Esophagus (tissue), 2 donors: ENCODE results near the gene DRD2. TPM values are rescaled to one million over a fixed set of nuclear protein-coding genes. Genes with fewer than 3 reads are reported as not detected.

ENCODE experiments used
- H3K27ac ChIP-seq, 2 donors: one replicate each; pipeline ENCODE4 v1.5.1; 2013; ENCODE audit warnings: low read depth in 2 of 2, mild to moderate bottlenecking in 2 of 2, inconsistent platforms in 1 of 2, low read length in 1 of 2, moderate library complexity in 1 of 2
- H3K27me3 ChIP-seq, 2 donors: one replicate each; pipeline ENCODE4 v1.6.1; 2013; ENCODE audit warnings: low read length in 2 of 2, control low read depth in 1 of 2, mild to moderate bottlenecking in 1 of 2; ENCODE audit not compliant: insufficient read depth in 2 of 2, control insufficient read depth in 1 of 2
- H3K36me3 ChIP-seq, 2 donors: one replicate each; pipeline ENCODE4 v1.6.1; 2013; ENCODE audit warnings: low read length in 1 of 2; ENCODE audit not compliant: control insufficient read depth in 2 of 2, insufficient read depth in 2 of 2
- H3K4me1 ChIP-seq, 2 donors: one replicate each; pipeline ENCODE4 v1.6.1; 2013; ENCODE audit warnings: low read length in 1 of 2; ENCODE audit not compliant: control insufficient read depth in 2 of 2, insufficient read depth in 2 of 2
- H3K4me3 ChIP-seq, 2 donors: one replicate each; pipeline ENCODE4 v1.5.1; 2013; ENCODE audit warnings: low read length in 2 of 2, mild to moderate bottlenecking in 2 of 2, low read depth in 1 of 2, moderate library complexity in 1 of 2
- H3K9me3 ChIP-seq, 2 donors: one replicate each; pipeline ENCODE4 v1.6.1; 2013; ENCODE audit warnings: mild to moderate bottlenecking in 2 of 2, low read depth in 1 of 2, low read length in 1 of 2, moderate library complexity in 1 of 2; ENCODE audit not compliant: control insufficient read depth in 2 of 2, insufficient read depth in 1 of 2
- WGBS, 2 donors: extraction: QIAGEN DNeasy Blood & Tissue Kit; methylation state at CpG; one replicate each; pipeline ENCODE4 v1.1.7; 2013; 5-methylcytosine and 5-hydroxymethylcytosine counted together
- polyA plus RNA-seq, 2 donors: library from polyadenylated mRNA; stranded (reverse); fragments of 200-250 nt; gene quantifications; one replicate each; pipeline ENCODE4 v1.2.3, GENCODE V29; 2013
- donor health status: healthy with polysubstance abuse.
- donor health status: Bipolar disorder and iron deficiency.

DRD2 gene
- polyA plus RNA-seq, 2 donors = 0.05 to 0.06 TPM

DNA sequence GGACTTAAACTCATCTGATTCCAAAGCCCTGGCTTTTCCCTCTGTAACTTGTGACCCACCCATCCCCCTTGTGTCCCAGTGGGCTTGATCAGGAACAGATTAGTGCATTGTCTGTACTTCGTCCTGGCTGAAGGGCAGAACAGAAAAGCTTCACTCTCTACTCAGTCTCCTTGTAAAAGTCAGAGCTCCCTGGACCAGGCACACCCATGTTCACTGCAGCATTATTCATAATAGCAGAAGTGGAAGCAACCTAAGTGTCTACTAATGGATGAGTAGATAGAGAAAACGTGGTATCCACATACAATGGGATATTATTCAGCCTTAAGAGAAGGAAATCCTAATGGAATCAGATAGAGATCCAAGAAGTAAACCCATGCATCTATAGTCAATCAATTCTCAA is 20.7 kb downstream of the DRD2 start:
- Histone ChIP-seq H3K36me3 (no peaks in the 10 kb centered on the region), H3K9me3 (no peaks in the 10 kb centered on the region), H3K4me3 (no peak overlapping the region), H3K27ac (no peak overlapping the region), H3K4me1 (no peaks in the 10 kb centered on the region), H3K27me3 (no peaks in the 10 kb centered on the region)
- 66 to 68% methylated on average over 2 of the region's 2 CpGs for WGBS, 2 donors

DNA sequence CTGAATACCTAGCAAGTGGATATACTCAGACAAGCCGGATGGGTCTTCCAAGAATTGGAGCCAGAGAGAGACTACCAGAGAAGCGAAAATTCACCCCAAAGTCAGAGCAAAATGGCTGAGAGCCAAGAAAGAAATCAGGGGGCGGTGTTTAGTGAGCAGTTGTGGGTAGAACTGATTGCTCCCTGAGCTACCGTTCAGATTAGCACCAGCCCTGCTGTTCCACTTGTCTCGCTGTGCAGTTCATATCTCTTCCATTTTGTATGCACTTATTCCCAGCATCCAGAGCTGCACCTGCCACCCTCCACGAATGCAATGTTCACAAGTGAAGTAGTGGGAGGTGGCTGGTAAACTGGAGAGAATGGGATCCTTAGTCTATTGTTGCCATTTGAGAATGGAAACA is 25.5 kb downstream of the DRD2 start:
- no peaks in the 10 kb centered on the region for H3K27me3 ChIP-seq
- H3K4me3 ChIP-seq = no peak overlapping the region
- 87% methylated on average over 6 of the region's 6 CpGs for WGBS, 2 donors
- no peak overlapping the region for H3K27ac ChIP-seq
- H3K4me1 ChIP-seq = peaks cover 3 to 6% of the 10 kb centered on the region in 2 donors
- H3K36me3 ChIP-seq = no peaks in the 10 kb centered on the region
- H3K9me3 ChIP-seq = no peaks in the 10 kb centered on the region

DNA sequence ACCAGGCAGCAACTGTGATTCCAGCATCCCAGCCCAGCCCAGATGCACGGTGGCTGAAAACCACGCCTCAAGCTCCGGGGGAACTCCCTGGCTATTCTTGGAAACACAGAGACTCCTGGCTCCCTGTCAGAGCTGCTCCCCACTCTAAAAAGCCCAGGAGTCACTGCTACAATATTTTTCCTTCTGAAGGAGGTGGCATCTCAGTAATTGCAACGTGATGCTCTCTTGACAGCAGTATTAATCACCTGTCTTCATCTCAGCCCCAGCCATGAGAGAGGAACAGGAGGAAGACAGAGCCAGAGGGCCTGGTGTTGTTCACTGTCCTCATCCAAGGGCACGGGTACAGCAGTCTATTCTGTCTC is 26.9 kb downstream of the DRD2 start:
- Histone ChIP-seq H3K27me3 (no peaks in the 10 kb centered on the region), H3K4me3 (no peak overlapping the region), H3K27ac (no peak overlapping the region), H3K9me3 (no peaks in the 10 kb centered on the region), H3K4me1 (peaks cover 3 to 6% of the 10 kb centered on the region in 2 donors), H3K36me3 (no peaks in the 10 kb centered on the region)
- 33 to 36% methylated on average over 5 of the region's 5 CpGs for WGBS, 2 donors

DNA sequence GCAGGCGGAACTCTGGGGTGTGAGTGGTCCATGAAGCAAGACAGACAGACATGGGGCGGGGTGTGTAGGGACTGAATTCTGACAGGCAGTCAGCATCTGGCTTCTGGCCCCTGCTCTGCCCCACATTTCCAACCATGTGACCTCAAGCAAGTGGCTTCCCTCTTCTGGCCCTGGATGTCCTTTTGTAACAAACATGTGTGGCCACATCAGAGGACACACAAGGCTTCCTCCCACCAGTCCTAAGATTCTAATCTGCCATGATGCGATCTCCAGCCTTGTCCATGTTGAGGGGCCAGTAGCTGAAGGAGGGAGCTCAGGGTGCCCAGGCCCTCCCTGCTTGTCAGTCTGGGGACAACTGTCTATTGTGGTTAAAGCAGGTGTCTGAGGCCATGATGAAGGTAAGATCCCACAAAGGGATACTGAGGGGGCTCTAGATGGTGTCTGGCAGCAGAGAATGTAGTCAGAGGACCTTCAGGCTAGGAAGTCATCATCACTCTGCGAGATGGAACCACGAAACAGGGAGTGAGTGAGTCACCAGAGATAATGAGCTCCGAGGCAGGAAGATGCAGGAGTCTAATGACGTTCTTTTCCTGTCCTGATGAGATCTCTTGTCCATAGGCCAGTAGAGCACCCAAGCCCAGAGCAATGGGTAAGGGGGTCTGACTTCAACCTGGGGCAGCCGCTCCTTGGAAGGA is 27.4 kb downstream of the DRD2 start:
- Histone ChIP-seq H3K27ac (no peak overlapping the region), H3K27me3 (no peaks in the 10 kb centered on the region)
- 52 to 61% methylated on average over 8 of the region's 8 CpGs for WGBS, 2 donors

DNA sequence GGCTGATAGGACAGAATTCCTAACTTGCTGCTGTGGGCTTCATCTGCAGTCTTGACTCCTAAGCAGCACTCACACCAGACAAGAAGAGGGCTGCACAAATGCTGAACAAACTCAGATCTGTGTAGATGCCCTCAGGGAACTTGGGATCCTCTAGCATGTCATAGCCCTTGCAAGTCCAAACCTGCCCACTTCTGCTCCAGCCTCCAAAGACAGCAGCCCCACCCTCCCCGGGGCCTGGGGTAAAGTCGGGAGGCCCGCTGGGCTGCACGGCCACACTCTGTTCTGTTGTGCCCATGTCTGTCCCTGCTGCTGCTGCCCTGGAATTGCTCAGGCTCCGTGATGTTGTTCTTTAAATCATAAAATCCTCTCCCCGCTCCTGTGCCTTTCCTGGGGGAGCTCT is 28.3 kb downstream of the DRD2 start:
- Histone ChIP-seq H3K27me3 (no peaks in the 10 kb centered on the region), H3K27ac (no peak overlapping the region), H3K9me3 (no peaks in the 10 kb centered on the region), H3K4me3 (no peak overlapping the region), H3K4me1 (peaks cover 3 to 6% of the 10 kb centered on the region in 2 donors), H3K36me3 (no peaks in the 10 kb centered on the region)
- 46 to 47% methylated on average over 6 of the region's 6 CpGs for WGBS, 2 donors

More for the DNA sequence above, 27.4 kb downstream of the DRD2 start:
- no peaks in the 10 kb centered on the region for H3K9me3 ChIP-seq
- H3K36me3 ChIP-seq = no peaks in the 10 kb centered on the region
- peaks cover 3 to 6% of the 10 kb centered on the region in 2 donors for H3K4me1 ChIP-seq
- H3K4me3 ChIP-seq = no peak overlapping the region

DNA sequence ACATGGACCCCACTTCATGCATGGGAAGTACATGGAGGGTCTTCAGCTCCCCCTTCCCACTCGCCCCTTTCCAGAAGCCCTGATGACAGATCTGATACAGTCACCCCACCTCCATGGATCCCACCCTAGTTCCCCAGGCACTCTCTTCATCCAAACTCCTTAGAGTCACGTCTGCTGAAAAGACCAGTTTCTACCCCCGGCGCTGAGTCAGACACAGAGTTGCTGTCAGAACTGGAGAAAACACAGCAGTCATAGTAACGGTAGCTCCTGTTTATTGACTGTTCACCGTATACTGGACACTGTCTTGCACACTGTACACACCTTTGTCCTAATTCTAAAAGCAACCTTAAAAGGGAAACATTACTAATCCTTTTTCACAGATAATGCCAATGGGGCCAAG is 29.1 kb downstream of the DRD2 start:
- WGBS, 2 donors = 35 to 49% methylated on average over 6 of the region's 6 CpGs
- Histone ChIP-seq H3K27ac (no peak overlapping the region), H3K36me3 (no peaks in the 10 kb centered on the region), H3K4me3 (no peak overlapping the region), H3K27me3 (no peaks in the 10 kb centered on the region), H3K9me3 (no peaks in the 10 kb centered on the region), H3K4me1 (peaks cover 3 to 6% of the 10 kb centered on the region in 2 donors)

DNA sequence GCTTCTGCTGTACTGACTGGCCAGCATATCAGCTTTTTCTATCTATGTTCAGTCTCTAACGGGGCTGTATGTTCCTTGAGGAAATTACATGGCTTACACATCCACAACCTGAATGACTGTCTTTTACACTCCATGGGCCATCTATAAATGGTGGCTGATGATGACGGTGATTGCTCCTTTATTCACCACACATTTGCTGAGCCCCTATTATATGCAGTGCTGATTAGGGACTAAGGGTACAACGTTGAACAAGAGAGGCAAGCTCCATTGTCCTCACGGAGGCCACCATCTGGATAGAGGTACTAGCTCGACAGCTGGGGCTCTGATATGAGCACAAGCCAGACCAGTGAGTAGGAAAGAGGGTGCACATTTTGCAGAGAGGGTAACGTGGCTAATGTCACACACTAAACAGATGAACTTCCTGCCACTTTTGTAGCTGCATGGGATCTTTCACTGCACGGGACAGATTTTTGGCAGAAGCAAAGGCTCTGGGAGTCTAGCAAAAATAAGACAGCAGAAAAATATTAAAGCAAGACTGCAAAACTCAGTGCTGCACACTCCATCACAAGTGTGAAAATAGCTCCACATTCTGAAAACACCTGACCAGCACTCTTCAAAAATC is 30.6 kb downstream of the DRD2 start:
- no peaks in the 10 kb centered on the region for H3K36me3 ChIP-seq
- H3K9me3 ChIP-seq = no peaks in the 10 kb centered on the region
- peaks cover 0 to 2% of the 10 kb centered on the region in 2 donors for H3K27me3 ChIP-seq
- no peak overlapping the region for H3K4me3 ChIP-seq
- 57 to 63% methylated on average over 7 of the region's 7 CpGs for WGBS, 2 donors
- peaks cover 3 to 6% of the 10 kb centered on the region in 2 donors for H3K4me1 ChIP-seq
- no peak overlapping the region for H3K27ac ChIP-seq

DNA sequence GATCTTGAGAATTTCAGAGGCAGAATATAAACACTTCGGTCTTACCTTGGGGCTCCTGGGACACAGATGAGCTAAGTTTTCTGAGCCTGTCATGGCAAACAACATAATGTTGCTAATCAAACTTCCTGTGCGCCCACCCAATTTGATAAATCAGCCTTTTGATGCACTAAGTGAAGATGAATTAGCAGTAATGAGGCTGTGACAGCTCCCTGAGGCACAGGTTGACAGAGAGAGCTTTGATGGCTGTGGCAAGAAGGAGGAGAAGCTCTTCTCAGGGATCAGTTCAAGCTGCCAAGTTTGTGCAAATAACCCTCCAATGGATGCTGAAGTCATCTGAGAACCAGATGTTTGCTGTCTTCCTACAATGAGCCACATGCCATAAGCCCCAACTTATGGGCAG is 34.4 kb downstream of the DRD2 start:
- Histone ChIP-seq H3K4me1 (peaks cover 0 to 3% of the 10 kb centered on the region in 2 donors), H3K4me3 (no peak overlapping the region), H3K27me3 (peaks cover 0 to 2% of the 10 kb centered on the region in 2 donors), H3K27ac (no peak overlapping the region), H3K36me3 (no peaks in the 10 kb centered on the region), H3K9me3 (no peaks in the 10 kb centered on the region)
- WGBS, 2 donors = 85 to 90% methylated on average over 2 of the region's 2 CpGs

DNA sequence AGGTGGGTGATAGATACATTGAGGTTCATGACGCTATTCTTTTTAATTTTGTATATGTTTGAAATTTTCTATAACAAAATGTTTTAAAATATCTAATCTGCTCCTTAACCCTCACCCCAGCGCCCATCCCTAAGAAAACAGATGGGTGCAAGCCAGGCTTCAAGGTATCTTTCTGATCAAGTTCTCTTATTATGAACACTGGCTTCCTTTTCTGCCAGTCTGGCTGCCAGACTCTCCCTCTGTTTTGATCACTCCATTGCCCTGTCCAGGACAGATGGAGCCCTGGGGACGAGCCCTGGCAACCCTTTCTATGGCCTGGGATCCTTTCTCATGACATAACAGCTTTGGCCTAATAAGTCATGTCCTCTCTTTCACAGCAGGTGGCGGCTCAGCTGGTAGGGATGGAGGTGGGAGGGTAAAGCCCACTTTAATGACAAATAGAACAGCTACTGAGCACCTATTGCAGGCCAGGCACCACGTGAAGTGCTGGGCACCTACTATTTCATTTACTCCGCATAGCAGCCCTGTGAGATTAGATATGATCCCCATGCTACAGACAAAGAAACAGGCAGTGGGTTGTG is 38.4 kb downstream of the DRD2 start:
- no peaks in the 10 kb centered on the region for H3K4me1 ChIP-seq
- no peak overlapping the region for H3K4me3 ChIP-seq
- H3K9me3 ChIP-seq = no peaks in the 10 kb centered on the region
- 66 to 72% methylated on average over 6 of the region's 6 CpGs for WGBS, 2 donors
- no peaks in the 10 kb centered on the region for H3K36me3 ChIP-seq
- peaks cover 0 to 2% of the 10 kb centered on the region in 2 donors for H3K27me3 ChIP-seq
- H3K27ac ChIP-seq = no peak overlapping the region
